K562 (cell line): ENCODE results near the gene SLC38A10. TPM values are rescaled to one million over a fixed set of nuclear protein-coding genes. Genes with fewer than 3 reads are reported as not detected.

Experiments
- BHLHE40 ChIP-seq: IDR thresholded peaks from 2 replicates; pipeline ENCODE4 v1.6.1; 2011; ENCODE audit warnings: low read length, improper control_type of control experiment
- BMI1 ChIP-seq: fragments of 150-350 bp; IDR thresholded peaks from 2 replicates; pipeline ENCODE4 v1.6.1; 2014; ENCODE audit warnings: low read length
- EWSR1 ChIP-seq: fragments of 450-650 bp; IDR thresholded peaks from 2 replicates; pipeline ENCODE4 v1.6.1; 2018; ENCODE audit warnings: borderline replicate concordance, mild to moderate bottlenecking, low read depth, moderate library complexity; ENCODE audit not compliant: partially characterized antibody
- HDGF ChIP-seq: fragments of 450-650 bp; IDR thresholded peaks from 2 replicates; pipeline ENCODE4 v1.6.1; 2016
- KLF6 ChIP-seq: fragments of 250-450 bp; sonication (Bioruptor Pico); IDR thresholded peaks from 2 replicates; pipeline ENCODE4 v1.4.0; 2020; ENCODE audit warnings: mild to moderate bottlenecking, moderate library complexity, borderline replicate concordance
- MIER1 ChIP-seq: fragments of 450-650 bp; IDR thresholded peaks from 2 replicates; pipeline ENCODE4 v1.6.1; 2016; ENCODE audit warnings: antibody characterized with exemption, mild to moderate bottlenecking, low read depth
- MTA3 ChIP-seq: fragments of 450-650 bp; formaldehyde crosslinking; IDR thresholded peaks from 2 replicates; pipeline ENCODE4 v1.6.1; 2017; ENCODE audit warnings: mild to moderate bottlenecking, borderline replicate concordance
- NBN ChIP-seq: fragments of 450-650 bp; IDR thresholded peaks from 2 replicates; pipeline ENCODE4 v1.6.1; 2016; ENCODE audit warnings: low read depth, mild to moderate bottlenecking
- POLR2B ChIP-seq: fragments of 450-650 bp; IDR thresholded peaks from 2 replicates; pipeline ENCODE4 v1.6.1; 2018; ENCODE audit warnings: low read depth; ENCODE audit not compliant: partially characterized antibody
- SMAD3 ChIP-seq: fragments of 450-650 bp; formaldehyde crosslinking; conservative IDR thresholded peaks from 2 replicates; pipeline ENCODE4 v1.4.0; 2020; ENCODE audit warnings: mild to moderate bottlenecking
- TEAD1 ChIP-seq, 2 experiments: fragments of 450-650 bp in 1 of 2; sonication (generic) in 1 of 2; formaldehyde crosslinking; IDR thresholded peaks; 2 replicates each; pipeline versions ENCODE4 v1.4.0 to v1.8.0; 2020 to 2022; ENCODE audit warnings: mild to moderate bottlenecking in 2 of 2, missing genetic modification reagents in 1 of 2
- TRIM28 ChIP-seq: fragments of 450-650 bp; IDR thresholded peaks from 2 replicates; pipeline ENCODE4 v1.6.1; 2017
- ZKSCAN8 ChIP-seq: fragments of 200-800 bp; sonication (Bioruptor generic); IDR thresholded peaks from 2 replicates; pipeline ENCODE4 v1.6.1; 2016; ENCODE audit warnings: missing genetic modification characterization, missing compliant biosample characterization
- ZNF143 ChIP-seq: sonication (generic); formaldehyde crosslinking; IDR thresholded peaks from 2 replicates; pipeline ENCODE4 v1.9.0; 2022; ENCODE audit warnings: mild to moderate bottlenecking, missing genetic modification reagents
- ZNF197 ChIP-seq: fragments of 200-800 bp; sonication (Bioruptor generic); IDR thresholded peaks from 2 replicates; pipeline ENCODE4 v1.6.1; 2016; ENCODE audit warnings: low read depth, missing genetic modification characterization, missing compliant biosample characterization
- ZNF263 ChIP-seq: sonication (generic); formaldehyde crosslinking; IDR thresholded peaks from 2 replicates; pipeline ENCODE4 v1.8.0; 2022; ENCODE audit warnings: mild to moderate bottlenecking, missing genetic modification reagents, borderline replicate concordance
- ZNF830 ChIP-seq: fragments of 250-450 bp; sonication (Bioruptor Pico); IDR thresholded peaks from 2 replicates; pipeline ENCODE4 v1.5.0; 2021; ENCODE audit warnings: mild to moderate bottlenecking
- polyA plus RNA-seq, 8 experiments: library from polyadenylated mRNA; depleted of rRNA in 4 of 8; stranded (reverse) in 5 of 8; unstranded in 3 of 8; fragments of >200 nt; fragmentation: Nextera tagmentation in 2 of 8; fragmentation: Illumina TruSeq in 1 of 8; extraction: Ambion mirVana in 2 of 8; extraction: Trizol in 1 of 8; gene quantifications; 2 replicates each; pipeline versions ENCODE4 v1.2.1 to v1.2.3, GENCODE V29; 2011 to 2014; ENCODE audit warnings: inconsistent platforms in 1 of 8, missing spikeins in 1 of 8
- total RNA-seq, 7 experiments: library from RNA; depleted of rRNA in 6 of 7; stranded (reverse); fragments of >200 nt in 6 of 7; fragmentation: Illumina TruSeq in 2 of 7; extraction: Trizol in 2 of 7; gene quantifications; 2 replicates each; pipeline versions ENCODE4 v1.2.1 to v1.2.3, GENCODE V29; 2011 to 2021; ENCODE audit warnings: low replicate concordance in 1 of 7
- TF ChIP-seq, protein P1 (sequence below), 2 experiments: fragments of 450-650 bp; IDR thresholded peaks; 2 replicates each; pipeline ENCODE4 v1.6.1; 2016
- TF ChIP-seq, protein P2 (sequence below): IDR thresholded peaks from 2 replicates; pipeline ENCODE4 v1.6.1; 2012; ENCODE audit warnings: low read depth, low read length, improper control_type of control experiment, borderline replicate concordance
- TF ChIP-seq, protein P3 (sequence below): fragments of 250-450 bp; sonication (Bioruptor Pico); IDR thresholded peaks from 2 replicates; pipeline ENCODE4 v1.5.0; 2020; ENCODE audit warnings: mild to moderate bottlenecking
- TF ChIP-seq, protein P4 (sequence below): fragments of 450-650 bp; formaldehyde crosslinking; IDR thresholded peaks from 2 replicates; pipeline ENCODE4 v1.4.0; 2022; ENCODE audit warnings: mild to moderate bottlenecking, moderate library complexity

The SLC38A10 gene
- total and polyA plus RNA-seq, 9 of the 15 experiments (the other 6 are each of a cell fraction or from before 2014, with no cell fraction given) = 0.45 to 54.2 (median 13.8) TPM

DNA sequence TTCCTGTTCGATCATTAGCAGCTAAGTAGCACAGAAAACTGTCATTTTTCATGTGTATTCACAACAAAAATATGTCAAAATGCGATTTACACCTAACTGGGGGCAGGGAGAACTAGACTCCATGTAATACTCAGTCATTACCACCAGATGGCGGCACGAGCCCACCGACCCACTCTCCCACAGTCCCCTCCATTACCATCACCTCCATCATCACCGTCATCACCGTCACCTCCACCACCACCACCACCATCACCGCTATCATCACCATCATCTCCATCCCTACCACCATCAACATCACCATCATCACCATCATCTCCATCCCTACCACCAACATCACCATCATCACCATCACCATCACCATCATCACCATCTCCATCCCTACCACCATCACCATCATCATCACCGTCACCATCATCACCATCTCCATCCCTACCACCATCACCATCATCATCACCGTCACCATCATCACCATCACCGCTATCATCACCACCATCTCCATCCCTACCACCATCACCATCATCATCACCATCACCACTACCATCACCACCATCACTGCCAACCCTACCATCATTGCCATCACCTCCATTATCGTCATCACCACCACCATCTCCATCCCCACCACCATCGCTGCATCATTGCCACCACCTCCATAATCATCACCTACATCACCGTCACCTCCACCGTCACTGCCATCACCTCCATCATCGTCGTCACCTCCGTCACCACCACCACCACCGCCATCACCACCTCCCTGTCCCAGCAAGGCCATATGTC lies 41.6 kb downstream of the SLC38A10 start (continued):
- TF ChIP-seq TEAD1 (CRISPR knock-in tag; IDR thresholded peaks at IDR 0.05) (no peak), TRIM28 (no peak), MTA3 (no peak), POLR2B (peak; percentile 72), BMI1 (no peak), KLF6 (no peak), MIER1 (0 out of 2 replicates have a peak, but pooled peaks have one; percentile 29), NBN (peak; percentile 69; the same call in 1 of the 2 replicates), BHLHE40 (no peak), HDGF (peak; percentile 100), EWSR1 (no peak), ZNF197 (no peak), ZKSCAN8 (CRISPR knock-in tag) (no peak), ZNF143 (CRISPR knock-in tag) (no peak), ZNF830 (CRISPR knock-in tag) (no peak), ZNF263 (CRISPR knock-in tag) (0 out of 2 replicates have a peak, but pooled peaks have one; percentile 25), SMAD3 (no peak)
- TF ChIP-seq, protein P1, sequence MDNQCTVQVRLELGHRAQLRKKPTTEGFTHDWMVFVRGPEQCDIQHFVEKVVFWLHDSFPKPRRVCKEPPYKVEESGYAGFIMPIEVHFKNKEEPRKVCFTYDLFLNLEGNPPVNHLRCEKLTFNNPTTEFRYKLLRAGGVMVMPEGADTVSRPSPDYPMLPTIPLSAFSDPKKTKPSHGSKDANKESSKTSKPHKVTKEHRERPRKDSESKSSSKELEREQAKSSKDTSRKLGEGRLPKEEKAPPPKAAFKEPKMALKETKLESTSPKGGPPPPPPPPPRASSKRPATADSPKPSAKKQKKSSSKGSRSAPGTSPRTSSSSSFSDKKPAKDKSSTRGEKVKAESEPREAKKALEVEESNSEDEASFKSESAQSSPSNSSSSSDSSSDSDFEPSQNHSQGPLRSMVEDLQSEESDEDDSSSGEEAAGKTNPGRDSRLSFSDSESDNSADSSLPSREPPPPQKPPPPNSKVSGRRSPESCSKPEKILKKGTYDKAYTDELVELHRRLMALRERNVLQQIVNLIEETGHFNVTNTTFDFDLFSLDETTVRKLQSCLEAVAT (IDR thresholded peaks at IDR 0.05) = peak; percentile 70 to 76; a peak in 1 of 4 replicates
- TF ChIP-seq, protein P2, sequence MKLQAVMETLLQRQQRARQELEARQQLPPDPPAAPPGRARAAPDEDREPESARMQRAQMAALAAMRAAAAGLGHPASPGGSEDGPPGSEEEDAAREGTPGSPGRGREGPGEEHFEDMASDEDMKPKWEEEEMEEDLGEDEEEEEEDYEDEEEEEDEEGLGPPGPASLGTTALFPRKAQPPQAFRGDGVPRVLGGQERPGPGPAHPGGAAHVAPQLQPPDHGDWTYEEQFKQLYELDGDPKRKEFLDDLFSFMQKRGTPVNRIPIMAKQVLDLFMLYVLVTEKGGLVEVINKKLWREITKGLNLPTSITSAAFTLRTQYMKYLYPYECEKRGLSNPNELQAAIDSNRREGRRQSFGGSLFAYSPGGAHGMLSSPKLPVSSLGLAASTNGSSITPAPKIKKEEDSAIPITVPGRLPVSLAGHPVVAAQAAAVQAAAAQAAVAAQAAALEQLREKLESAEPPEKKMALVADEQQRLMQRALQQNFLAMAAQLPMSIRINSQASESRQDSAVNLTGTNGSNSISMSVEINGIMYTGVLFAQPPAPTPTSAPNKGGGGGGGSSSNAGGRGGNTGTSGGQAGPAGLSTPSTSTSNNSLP = no peak
- TF ChIP-seq, protein P3, sequence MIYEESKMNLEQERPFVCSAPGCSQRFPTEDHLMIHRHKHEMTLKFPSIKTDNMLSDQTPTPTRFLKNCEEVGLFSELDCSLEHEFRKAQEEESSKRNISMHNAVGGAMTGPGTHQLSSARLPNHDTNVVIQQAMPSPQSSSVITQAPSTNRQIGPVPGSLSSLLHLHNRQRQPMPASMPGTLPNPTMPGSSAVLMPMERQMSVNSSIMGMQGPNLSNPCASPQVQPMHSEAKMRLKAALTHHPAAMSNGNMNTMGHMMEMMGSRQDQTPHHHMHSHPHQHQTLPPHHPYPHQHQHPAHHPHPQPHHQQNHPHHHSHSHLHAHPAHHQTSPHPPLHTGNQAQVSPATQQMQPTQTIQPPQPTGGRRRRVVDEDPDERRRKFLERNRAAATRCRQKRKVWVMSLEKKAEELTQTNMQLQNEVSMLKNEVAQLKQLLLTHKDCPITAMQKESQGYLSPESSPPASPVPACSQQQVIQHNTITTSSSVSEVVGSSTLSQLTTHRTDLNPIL = no peak
- TF ChIP-seq, protein P4, sequence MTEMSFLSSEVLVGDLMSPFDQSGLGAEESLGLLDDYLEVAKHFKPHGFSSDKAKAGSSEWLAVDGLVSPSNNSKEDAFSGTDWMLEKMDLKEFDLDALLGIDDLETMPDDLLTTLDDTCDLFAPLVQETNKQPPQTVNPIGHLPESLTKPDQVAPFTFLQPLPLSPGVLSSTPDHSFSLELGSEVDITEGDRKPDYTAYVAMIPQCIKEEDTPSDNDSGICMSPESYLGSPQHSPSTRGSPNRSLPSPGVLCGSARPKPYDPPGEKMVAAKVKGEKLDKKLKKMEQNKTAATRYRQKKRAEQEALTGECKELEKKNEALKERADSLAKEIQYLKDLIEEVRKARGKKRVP = no peak
